GM12873 (cell line): ENCODE measurements around the gene GZMM.

ENCODE experiments used
- TF ChIP-seq, protein P1 (sequence below): IDR thresholded peaks from 2 replicates; pipeline ENCODE4 v1.5.1; 2012; ENCODE audit warnings: low read depth, mild to moderate bottlenecking, moderate library complexity, low read length, control low read depth; ENCODE audit not compliant: insufficient read depth; ENCODE audit errors: missing control alignments

The GZMM gene

GRCh38 chr19:534088-534487 lies 9.8 kb upstream of the GZMM start:
- TF ChIP-seq, protein P1, sequence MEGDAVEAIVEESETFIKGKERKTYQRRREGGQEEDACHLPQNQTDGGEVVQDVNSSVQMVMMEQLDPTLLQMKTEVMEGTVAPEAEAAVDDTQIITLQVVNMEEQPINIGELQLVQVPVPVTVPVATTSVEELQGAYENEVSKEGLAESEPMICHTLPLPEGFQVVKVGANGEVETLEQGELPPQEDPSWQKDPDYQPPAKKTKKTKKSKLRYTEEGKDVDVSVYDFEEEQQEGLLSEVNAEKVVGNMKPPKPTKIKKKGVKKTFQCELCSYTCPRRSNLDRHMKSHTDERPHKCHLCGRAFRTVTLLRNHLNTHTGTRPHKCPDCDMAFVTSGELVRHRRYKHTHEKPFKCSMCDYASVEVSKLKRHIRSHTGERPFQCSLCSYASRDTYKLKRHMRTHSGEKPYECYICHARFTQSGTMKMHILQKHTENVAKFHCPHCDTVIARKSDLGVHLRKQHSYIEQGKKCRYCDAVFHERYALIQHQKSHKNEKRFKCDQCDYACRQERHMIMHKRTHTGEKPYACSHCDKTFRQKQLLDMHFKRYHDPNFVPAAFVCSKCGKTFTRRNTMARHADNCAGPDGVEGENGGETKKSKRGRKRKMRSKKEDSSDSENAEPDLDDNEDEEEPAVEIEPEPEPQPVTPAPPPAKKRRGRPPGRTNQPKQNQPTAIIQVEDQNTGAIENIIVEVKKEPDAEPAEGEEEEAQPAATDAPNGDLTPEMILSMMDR = no peak

GRCh38 chr19:535017-535835 lies 8.6 kb upstream of the GZMM start:
- TF ChIP-seq, protein P1 = no peak

DNA sequence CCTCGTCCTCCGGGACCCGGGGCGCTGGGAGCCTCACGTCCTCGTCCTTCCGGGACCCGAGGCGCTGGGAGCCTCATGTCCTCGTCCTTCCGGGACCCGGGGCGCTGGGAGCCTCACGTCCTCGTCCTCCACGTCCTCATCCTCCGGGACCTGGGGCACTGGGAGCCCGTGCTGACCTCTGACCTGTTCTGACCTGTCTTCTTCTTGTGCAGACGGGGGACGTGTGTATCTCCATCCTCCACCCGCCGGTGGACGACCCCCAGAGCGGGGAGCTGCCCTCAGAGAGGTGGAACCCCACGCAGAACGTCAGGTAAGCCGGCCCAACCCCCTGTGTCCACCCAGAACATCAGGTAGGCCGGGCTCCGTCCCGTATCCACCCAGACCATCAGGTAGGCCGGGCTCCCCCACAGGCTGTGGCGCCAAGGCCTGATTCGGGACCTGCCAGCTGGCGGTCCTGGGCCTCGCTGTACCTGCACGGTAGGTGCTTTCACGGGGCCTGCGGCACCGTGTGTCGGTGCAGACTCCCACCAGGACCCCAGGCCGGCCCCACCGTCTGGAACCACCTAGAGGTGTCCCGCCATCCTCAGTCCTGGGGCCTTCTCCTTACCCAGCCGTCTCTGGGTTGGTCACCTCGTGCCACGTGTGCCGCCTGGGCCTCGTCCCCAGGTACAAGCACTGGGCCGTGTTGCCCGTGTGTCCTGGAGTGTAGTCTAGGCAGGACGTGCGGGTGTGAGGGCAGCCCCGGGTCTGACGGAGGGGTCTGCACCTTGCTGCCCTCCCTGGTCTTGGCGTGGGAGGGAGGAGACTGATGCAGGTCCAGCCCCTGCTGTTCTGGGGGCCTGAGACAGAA lies 7.6 kb upstream of the GZMM start:
- TF ChIP-seq, protein P1 = no peak

- TF ChIP-seq, protein P1 = no peak
Measured at GRCh38 chr19:536881-537404, 6.9 kb upstream of the GZMM start.

GRCh38 chr19:538641-539428 lies 5.0 kb upstream of the GZMM start:
- TF ChIP-seq, protein P1 = no peak

- TF ChIP-seq, protein P1 = no peak
Measured at GRCh38 chr19:539429-540030, 4.3 kb upstream of the GZMM start.
